ENCODE results near the gene OSBPL5. TPM values are rescaled to one million over a fixed set of nuclear protein-coding genes. Genes with fewer than 3 reads are reported as not detected.

OSBPL5 gene
- total RNA-seq, 4 donors from 2014 or later = 37.3 to 211 (median 105) TPM

DNA sequence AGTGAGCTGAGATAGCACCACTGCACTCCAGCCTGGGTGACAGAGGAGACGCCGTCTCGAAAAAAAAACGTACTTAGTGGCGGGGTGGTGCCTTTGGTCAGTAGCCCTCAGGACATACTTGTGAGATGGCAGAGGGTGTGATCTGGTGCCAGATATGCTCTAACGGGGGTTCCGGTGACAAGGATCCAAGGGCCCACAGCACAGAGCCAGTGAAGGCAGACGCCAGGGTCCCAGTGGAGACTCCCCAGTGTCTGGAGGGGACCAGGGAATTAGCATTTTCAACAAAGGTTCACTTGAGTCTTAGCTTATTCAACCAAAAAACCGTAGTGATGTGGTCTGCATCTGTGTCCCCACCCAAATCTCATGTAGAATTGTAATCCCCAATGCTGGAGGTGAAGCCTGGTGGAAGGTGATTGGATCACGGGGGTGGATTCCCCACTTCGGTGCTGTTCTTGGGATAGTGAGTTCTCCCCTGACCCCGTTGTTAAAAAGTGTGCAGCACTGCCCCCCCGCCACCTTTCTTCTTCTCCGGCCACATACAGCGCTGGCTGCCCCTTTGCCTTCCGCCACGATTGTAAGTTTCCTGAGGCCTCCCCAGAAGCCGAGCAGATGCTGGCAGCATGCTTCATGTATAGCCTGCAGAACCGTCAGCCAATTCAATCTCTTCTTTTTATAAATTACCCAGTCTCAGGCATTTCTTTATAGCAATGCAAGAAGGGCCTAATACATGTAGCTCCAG is 26.6 kb upstream of the OSBPL5 start:
- intact Hi-C loops (cut with DNase I; ENCODE audit: low total_unique reads) = no loop called here
- in situ Hi-C loops (cut with MboI; ENCODE audit: low pct_ligation_motif_present in 1 of 4, low pct_unique_long_range_greater_than_20kb in 1 of 4, low sequenced_read_pairs in 3 of 4) = no loop called here
- H3K4me1 ChIP-seq = no peaks in the 10 kb centered on the region
- H3K36me3 ChIP-seq = no peaks in the 10 kb centered on the region
- TF ChIP-seq POLR2A (IDR thresholded peaks at IDR 0.05) (no peak), POLR2AphosphoS5 (IDR thresholded peaks at IDR 0.05) (no peak), EP300 (IDR thresholded peaks at IDR 0.05; ENCODE audit: low read depth) (no peak)
- TF ChIP-seq, protein P1, sequence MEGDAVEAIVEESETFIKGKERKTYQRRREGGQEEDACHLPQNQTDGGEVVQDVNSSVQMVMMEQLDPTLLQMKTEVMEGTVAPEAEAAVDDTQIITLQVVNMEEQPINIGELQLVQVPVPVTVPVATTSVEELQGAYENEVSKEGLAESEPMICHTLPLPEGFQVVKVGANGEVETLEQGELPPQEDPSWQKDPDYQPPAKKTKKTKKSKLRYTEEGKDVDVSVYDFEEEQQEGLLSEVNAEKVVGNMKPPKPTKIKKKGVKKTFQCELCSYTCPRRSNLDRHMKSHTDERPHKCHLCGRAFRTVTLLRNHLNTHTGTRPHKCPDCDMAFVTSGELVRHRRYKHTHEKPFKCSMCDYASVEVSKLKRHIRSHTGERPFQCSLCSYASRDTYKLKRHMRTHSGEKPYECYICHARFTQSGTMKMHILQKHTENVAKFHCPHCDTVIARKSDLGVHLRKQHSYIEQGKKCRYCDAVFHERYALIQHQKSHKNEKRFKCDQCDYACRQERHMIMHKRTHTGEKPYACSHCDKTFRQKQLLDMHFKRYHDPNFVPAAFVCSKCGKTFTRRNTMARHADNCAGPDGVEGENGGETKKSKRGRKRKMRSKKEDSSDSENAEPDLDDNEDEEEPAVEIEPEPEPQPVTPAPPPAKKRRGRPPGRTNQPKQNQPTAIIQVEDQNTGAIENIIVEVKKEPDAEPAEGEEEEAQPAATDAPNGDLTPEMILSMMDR (IDR thresholded peaks at IDR 0.05) = no peak
- no peak overlapping the region for H3K4me3 ChIP-seq
- H3K9me3 ChIP-seq = no peaks in the 10 kb centered on the region
- peak; percentile 3 for DNase-seq
- H3K27ac ChIP-seq = no peak overlapping the region
- peaks cover 7% of the 10 kb centered on the region for H3K27me3 ChIP-seq
- WGBS, 2 donors (ENCODE audit: low coverage in 1 of 2) = 90 to 93% methylated on average over 2 to 19 of the region's 19 CpGs

DNA sequence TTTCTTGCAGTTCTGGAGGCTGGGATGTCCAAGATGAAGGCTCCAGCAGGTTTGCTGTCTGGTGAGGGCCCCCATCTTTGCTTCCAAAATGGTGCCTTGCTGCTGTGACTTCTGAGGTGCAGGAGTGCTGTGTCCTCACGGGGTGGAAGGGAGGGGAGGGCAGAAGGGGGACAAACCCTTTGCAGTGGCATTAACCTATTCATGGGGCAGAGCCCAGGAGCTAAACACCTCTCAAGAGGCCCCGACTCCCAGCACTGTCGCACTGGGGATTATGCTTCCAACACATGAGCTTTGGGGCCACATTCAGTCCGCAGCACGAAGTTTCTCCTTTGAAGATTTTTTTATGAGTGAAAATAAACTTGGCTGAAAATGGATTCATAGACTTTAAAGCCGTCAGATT is 25.5 kb upstream of the OSBPL5 start:
- Histone ChIP-seq H3K27me3 (peaks cover 7% of the 10 kb centered on the region), H3K4me1 (no peaks in the 10 kb centered on the region), H3K9me3 (no peaks in the 10 kb centered on the region), H3K27ac (no peak overlapping the region), H3K4me3 (no peak overlapping the region), H3K36me3 (no peaks in the 10 kb centered on the region)
- intact Hi-C loops (cut with DNase I; ENCODE audit: low total_unique reads) = no loop called here
- WGBS, 2 donors (ENCODE audit: low coverage in 1 of 2) = 74 to 93% methylated on average over 3 to 6 of the region's 6 CpGs
- DNase-seq = no peak
- TF ChIP-seq, protein P1 (IDR thresholded peaks at IDR 0.05) = no peak
- TF ChIP-seq EP300 (IDR thresholded peaks at IDR 0.05; ENCODE audit: low read depth) (no peak), POLR2AphosphoS5 (IDR thresholded peaks at IDR 0.05) (no peak), POLR2A (IDR thresholded peaks at IDR 0.05) (no peak)
- in situ Hi-C loops (cut with MboI; ENCODE audit: low pct_ligation_motif_present in 1 of 4, low pct_unique_long_range_greater_than_20kb in 1 of 4, low sequenced_read_pairs in 3 of 4) = no loop called here

DNA sequence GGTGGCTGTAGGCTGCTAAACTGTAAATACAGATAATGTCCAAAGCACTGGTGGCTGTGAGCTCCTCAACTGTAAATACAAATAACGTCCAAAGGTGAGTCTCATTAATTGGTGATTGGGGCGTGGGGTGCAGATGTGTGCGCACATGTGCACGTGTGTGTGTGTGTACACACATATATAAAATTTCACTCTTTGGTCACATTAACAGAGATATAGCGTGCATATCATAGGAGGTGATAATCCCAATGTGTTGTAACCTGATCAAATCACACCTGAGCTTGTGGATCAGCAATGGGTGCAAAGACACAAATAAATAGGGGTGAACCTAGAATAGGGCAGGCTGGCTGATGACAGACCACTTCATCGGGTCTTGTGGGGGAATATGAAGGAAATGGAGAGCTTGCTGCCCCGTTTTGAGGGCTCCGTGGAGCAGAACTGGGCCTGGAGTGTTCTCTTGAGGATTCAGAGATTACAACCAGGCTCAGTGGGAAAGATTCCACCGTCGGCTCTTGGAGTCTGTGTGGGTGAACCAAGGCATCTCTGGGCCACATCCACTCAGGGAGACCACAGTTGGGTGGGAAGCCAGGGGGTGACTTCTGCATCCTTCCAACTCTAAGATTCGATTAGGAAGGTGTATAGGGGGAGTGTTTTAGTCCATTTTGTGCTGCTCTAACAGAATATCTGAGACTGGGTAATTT is 24.9 kb upstream of the OSBPL5 start:
- no peak overlapping the region for H3K27ac ChIP-seq
- TF ChIP-seq EP300 (IDR thresholded peaks at IDR 0.05; ENCODE audit: low read depth) = no peak
- TF ChIP-seq, protein P1 (IDR thresholded peaks at IDR 0.05) = no peak
- TF ChIP-seq POLR2A (IDR thresholded peaks at IDR 0.05) = no peak
- TF ChIP-seq POLR2AphosphoS5 (IDR thresholded peaks at IDR 0.05) = no peak
- no peak overlapping the region for H3K4me3 ChIP-seq
- no peaks in the 10 kb centered on the region for H3K36me3 ChIP-seq
- H3K27me3 ChIP-seq = peaks cover 7% of the 10 kb centered on the region
- intact Hi-C loops (cut with DNase I; ENCODE audit: low total_unique reads) = no loop called here
- in situ Hi-C loops (cut with MboI; ENCODE audit: low pct_ligation_motif_present in 1 of 4, low pct_unique_long_range_greater_than_20kb in 1 of 4, low sequenced_read_pairs in 3 of 4) = no loop called here
- H3K4me1 ChIP-seq = no peaks in the 10 kb centered on the region
- 84% methylated on average over 11 of the region's 11 CpGs; no CpG with 5 or more reads in 1 of the 2 donors for WGBS, 2 donors (ENCODE audit: low coverage in 1 of 2)
- DNase-seq = no peak
- no peaks in the 10 kb centered on the region for H3K9me3 ChIP-seq

DNA sequence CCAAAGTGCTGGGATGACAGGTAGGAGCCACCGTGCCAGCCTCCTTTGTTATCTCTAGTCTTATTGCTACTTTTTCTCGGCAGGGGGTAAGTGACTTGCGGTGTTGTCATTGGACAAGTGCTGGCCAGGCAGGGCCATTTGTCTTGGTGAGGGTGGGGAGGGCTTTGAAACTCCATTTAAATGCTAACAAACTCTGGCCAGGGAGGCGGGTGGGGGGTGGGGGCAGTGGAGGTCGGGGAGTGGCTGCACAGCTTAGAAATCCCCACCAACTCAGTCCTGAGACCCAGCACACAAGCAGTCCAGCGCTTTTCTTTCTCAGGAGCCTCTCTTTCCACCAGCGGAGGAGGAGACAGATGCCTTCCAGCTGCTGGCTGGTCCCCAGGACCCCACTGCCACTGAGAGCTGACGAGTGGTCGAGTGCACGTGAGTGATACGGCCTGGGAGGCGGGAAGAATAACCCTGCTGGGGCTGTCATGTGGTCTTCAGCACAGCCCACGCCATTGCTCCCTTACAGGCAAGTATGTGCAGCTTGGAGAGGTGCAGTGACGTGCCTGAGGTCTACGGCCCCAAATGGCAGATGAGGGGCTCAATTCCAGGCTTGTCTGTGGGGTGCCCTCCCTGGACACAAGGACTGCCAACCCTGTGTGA is 24.2 kb upstream of the OSBPL5 start:
- no peak for DNase-seq
- TF ChIP-seq POLR2AphosphoS5 (IDR thresholded peaks at IDR 0.05) (no peak), EP300 (IDR thresholded peaks at IDR 0.05; ENCODE audit: low read depth) (no peak), POLR2A (IDR thresholded peaks at IDR 0.05) (no peak)
- TF ChIP-seq, protein P1 (IDR thresholded peaks at IDR 0.05) = no peak
- in situ Hi-C loops (cut with MboI; ENCODE audit: low pct_ligation_motif_present in 1 of 4, low pct_unique_long_range_greater_than_20kb in 1 of 4, low sequenced_read_pairs in 3 of 4) (no loop called here), intact Hi-C loops (cut with DNase I; ENCODE audit: low total_unique reads) (no loop called here)
- Histone ChIP-seq H3K9me3 (no peaks in the 10 kb centered on the region), H3K27me3 (peaks cover 7% of the 10 kb centered on the region), H3K36me3 (no peaks in the 10 kb centered on the region), H3K4me3 (no peak overlapping the region), H3K27ac (no peak overlapping the region), H3K4me1 (no peaks in the 10 kb centered on the region)
- 74% methylated on average over 15 of the region's 15 CpGs; no CpG with 5 or more reads in 1 of the 2 donors for WGBS, 2 donors (ENCODE audit: low coverage in 1 of 2)
